IPS-15b (cell line): ENCODE measurements around the gene PITRM1.

ENCODE experiments used
- H3K27me3 ChIP-seq: one replicate; pipeline ENCODE4 v1.6.1; 2013; ENCODE audit warnings: low read length; ENCODE audit not compliant: control insufficient read depth, insufficient read depth
- H3K36me3 ChIP-seq: one replicate; pipeline ENCODE4 v1.6.1; 2013; ENCODE audit warnings: low read length; ENCODE audit not compliant: control insufficient read depth, insufficient read depth
- H3K4me1 ChIP-seq: one replicate; pipeline ENCODE4 v1.6.1; 2013; ENCODE audit warnings: mild to moderate bottlenecking, low read length; ENCODE audit not compliant: control insufficient read depth, insufficient read depth
- H3K4me3 ChIP-seq: one replicate; pipeline ENCODE4 v1.5.1; 2013; ENCODE audit warnings: low read depth, low read length
- H3K9ac ChIP-seq: one replicate; pipeline ENCODE4 v1.6.1; 2013; ENCODE audit warnings: low read depth, mild to moderate bottlenecking, low read length
- H3K9me3 ChIP-seq: one replicate; pipeline ENCODE4 v1.6.1; 2013; ENCODE audit warnings: mild to moderate bottlenecking, low read length; ENCODE audit not compliant: control insufficient read depth, insufficient read depth

The PITRM1 gene

GRCh38 chr10:3132036-3133025 is 40.3 kb downstream of the PITRM1 start:
- H3K4me1 ChIP-seq = no peaks in the 10 kb centered on the region
- no peak overlapping the region for H3K4me3 ChIP-seq
- H3K27me3 ChIP-seq = no peaks in the 10 kb centered on the region
- H3K9ac ChIP-seq = no peak overlapping the region
- H3K9me3 ChIP-seq = no peaks in the 10 kb centered on the region
- peaks cover 56% of the 10 kb centered on the region for H3K36me3 ChIP-seq

- H3K9me3 ChIP-seq = no peaks in the 10 kb centered on the region
- H3K9ac ChIP-seq = no peak overlapping the region
- peaks cover 56% of the 10 kb centered on the region for H3K36me3 ChIP-seq
- no peak overlapping the region for H3K4me3 ChIP-seq
- no peaks in the 10 kb centered on the region for H3K27me3 ChIP-seq
- no peaks in the 10 kb centered on the region for H3K4me1 ChIP-seq
Measured at GRCh38 chr10:3131098-3131497, 41.5 kb downstream of the PITRM1 start.

GRCh38 chr10:3129581-3130340 is 42.8 kb downstream of the PITRM1 start:
- Histone ChIP-seq H3K4me3 (no peak overlapping the region), H3K27me3 (no peaks in the 10 kb centered on the region), H3K9me3 (no peaks in the 10 kb centered on the region), H3K4me1 (no peaks in the 10 kb centered on the region), H3K36me3 (peaks cover 66% of the 10 kb centered on the region), H3K9ac (no peak overlapping the region)

- Histone ChIP-seq H3K4me1 (no peaks in the 10 kb centered on the region), H3K4me3 (no peak overlapping the region), H3K9me3 (no peaks in the 10 kb centered on the region), H3K9ac (no peak overlapping the region), H3K36me3 (peaks cover 68% of the 10 kb centered on the region), H3K27me3 (no peaks in the 10 kb centered on the region)
Measured at GRCh38 chr10:3128379-3129130, 44.0 kb downstream of the PITRM1 start.

- no peaks in the 10 kb centered on the region for H3K9me3 ChIP-seq
- no peak overlapping the region for H3K9ac ChIP-seq
- no peak overlapping the region for H3K4me3 ChIP-seq
- H3K36me3 ChIP-seq = peaks cover 71% of the 10 kb centered on the region
- H3K27me3 ChIP-seq = no peaks in the 10 kb centered on the region
- H3K4me1 ChIP-seq = no peaks in the 10 kb centered on the region
Measured at GRCh38 chr10:3127921-3128320, 44.7 kb downstream of the PITRM1 start.

- Histone ChIP-seq H3K27me3 (no peaks in the 10 kb centered on the region), H3K4me3 (no peak overlapping the region), H3K9me3 (no peaks in the 10 kb centered on the region), H3K4me1 (no peaks in the 10 kb centered on the region), H3K36me3 (peaks cover 70% of the 10 kb centered on the region), H3K9ac (no peak overlapping the region)
Measured at GRCh38 chr10:3126741-3127346, 45.7 kb downstream of the PITRM1 start.

- Histone ChIP-seq H3K27me3 (no peaks in the 10 kb centered on the region), H3K9ac (no peak overlapping the region), H3K9me3 (no peaks in the 10 kb centered on the region), H3K4me3 (no peak overlapping the region), H3K4me1 (no peaks in the 10 kb centered on the region), H3K36me3 (peaks cover 68% of the 10 kb centered on the region)
Measured at GRCh38 chr10:3126249-3126648, 46.3 kb downstream of the PITRM1 start.

- Histone ChIP-seq H3K36me3 (peaks cover 71% of the 10 kb centered on the region), H3K9ac (no peak overlapping the region), H3K4me3 (no peak overlapping the region), H3K9me3 (no peaks in the 10 kb centered on the region), H3K27me3 (no peaks in the 10 kb centered on the region), H3K4me1 (no peaks in the 10 kb centered on the region)
Measured at GRCh38 chr10:3125527-3126170, 46.9 kb downstream of the PITRM1 start.

- Histone ChIP-seq H3K4me1 (no peaks in the 10 kb centered on the region), H3K9ac (no peak overlapping the region), H3K27me3 (no peaks in the 10 kb centered on the region), H3K4me3 (no peak overlapping the region), H3K9me3 (no peaks in the 10 kb centered on the region), H3K36me3 (peaks cover 68% of the 10 kb centered on the region)
Measured at GRCh38 chr10:3124412-3125175, 48.0 kb downstream of the PITRM1 start.

- no peaks in the 10 kb centered on the region for H3K27me3 ChIP-seq
- no peak overlapping the region for H3K4me3 ChIP-seq
- H3K36me3 ChIP-seq = peaks cover 66% of the 10 kb centered on the region
- no peak overlapping the region for H3K9ac ChIP-seq
- H3K9me3 ChIP-seq = no peaks in the 10 kb centered on the region
- H3K4me1 ChIP-seq = no peaks in the 10 kb centered on the region
Measured at GRCh38 chr10:3123571-3124411, 48.8 kb downstream of the PITRM1 start.
